Inflammatory macrophage treated with lipopolysaccharide for 4 hours (primary cell): ENCODE data around the gene PRTN3.
"Not testable (repeated sequence)": the region's sequence is repeated elsewhere in the genome, so short reads cannot be mapped to it uniquely, and the experiment has no call there.

ENCODE experiments used
- DNase-seq: peaks from one replicate; pipeline ENCODE4 v3.0.0-alpha.2; 2020

The PRTN3 gene

DNA sequence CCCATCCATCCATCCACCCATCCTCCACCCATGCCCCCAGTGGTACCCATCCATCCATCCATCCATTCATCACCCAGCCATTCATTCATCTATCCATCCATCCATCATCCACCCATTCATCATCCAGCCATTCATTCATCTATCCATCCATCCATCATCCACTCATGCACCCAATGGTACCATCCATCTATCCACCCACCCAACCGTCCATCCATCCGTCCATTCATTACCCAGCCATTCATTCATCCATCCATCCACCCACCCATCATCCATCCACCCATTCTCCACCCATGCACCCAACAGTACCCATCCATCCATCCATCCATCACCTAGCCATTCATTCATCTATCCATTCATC is 24.3 kb upstream of the PRTN3 start:
- no peak for DNase-seq

DNA sequence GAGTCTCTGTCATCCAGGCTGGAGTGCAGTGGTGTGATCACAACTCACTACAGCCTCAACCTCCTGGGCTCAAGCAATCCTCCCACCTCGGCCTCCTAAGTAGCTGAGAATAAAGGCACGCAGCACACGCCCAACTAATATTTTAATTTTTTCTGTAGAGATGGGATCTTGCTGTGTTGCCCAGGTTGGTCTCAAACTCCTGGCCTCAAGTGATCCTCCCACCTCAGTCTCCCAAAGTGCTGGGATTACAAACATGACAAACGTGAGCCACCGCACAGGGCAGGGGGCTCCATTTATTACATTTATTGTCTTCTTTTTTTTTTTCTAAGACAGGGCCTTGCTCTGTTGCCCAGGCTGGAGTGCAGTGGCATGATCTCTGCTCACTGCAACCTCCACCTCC is 20.6 kb upstream of the PRTN3 start:
- DNase-seq, result not testable (repeated sequence)

DNA sequence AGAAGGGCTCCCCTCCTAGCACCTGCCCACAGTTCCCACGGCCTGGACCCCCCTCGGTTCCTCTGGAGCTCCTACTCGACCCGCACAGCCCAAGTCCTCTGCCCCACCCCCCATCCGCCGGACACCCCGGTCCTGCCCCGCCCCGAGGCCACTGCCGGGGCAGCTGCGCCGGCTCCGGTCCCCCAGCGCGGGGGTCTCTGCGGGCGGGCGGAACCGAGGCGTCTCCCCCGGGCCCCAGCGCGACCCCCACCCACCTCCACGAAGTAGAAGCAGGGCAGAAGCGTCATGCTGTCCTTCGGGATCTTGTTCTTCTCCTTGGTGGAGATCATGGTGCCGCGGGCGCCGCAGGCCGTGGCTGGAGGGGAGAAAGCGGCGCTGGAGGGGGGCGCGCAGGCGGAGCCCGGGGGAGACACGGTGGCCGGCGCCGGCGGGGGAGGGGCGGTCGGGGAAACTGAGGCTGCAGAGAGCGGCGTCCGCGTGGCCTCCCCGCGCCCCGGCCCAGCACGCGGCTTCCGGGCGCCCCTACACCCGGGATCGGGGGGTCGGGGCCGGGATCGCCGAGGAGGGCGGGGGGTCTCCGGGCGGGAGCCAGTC is 19.5 kb upstream of the PRTN3 start:
- no peak for DNase-seq

DNA sequence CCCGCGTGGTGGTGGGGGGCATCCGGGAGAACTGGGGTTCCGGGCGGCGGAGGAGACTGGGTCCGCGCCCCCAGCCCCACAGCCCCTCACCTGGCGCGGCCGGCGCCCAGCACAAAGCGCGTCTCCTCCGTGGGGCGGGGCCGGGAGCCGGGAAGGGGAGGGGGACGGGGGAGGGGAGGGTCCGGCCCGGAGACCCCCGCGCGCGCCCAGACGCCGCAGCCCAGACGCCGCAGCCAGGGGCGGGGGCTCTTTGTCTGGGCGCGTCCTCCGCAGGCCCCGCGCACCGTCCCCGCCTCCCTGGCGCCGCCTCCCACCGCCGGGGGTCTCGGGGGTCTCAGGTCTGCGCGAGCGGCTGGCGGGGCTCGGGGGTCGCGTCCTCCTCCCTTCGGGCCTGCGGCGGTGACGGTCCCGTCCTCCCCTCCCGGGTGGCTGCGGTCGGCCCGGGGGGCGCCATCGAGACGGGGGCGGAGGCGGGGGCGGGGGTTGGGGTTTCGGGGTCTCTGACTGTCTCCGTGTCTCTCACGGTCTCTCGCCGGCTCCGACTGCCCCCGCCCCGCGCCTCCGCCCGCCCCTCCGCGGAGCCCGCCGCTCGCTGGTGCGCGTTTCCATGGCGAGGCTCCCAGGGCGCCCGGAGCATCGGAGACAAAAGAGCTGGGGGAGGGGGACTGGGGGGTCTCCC is 18.8 kb upstream of the PRTN3 start, which contains the start of gene PLPPR3:
TSS of gene PLPPR3 (minus strand) at position 131 of the 679 bp plus-strand sequence. CDS start 396 bp downstream, outside the sequence.
- no peak for DNase-seq

DNA sequence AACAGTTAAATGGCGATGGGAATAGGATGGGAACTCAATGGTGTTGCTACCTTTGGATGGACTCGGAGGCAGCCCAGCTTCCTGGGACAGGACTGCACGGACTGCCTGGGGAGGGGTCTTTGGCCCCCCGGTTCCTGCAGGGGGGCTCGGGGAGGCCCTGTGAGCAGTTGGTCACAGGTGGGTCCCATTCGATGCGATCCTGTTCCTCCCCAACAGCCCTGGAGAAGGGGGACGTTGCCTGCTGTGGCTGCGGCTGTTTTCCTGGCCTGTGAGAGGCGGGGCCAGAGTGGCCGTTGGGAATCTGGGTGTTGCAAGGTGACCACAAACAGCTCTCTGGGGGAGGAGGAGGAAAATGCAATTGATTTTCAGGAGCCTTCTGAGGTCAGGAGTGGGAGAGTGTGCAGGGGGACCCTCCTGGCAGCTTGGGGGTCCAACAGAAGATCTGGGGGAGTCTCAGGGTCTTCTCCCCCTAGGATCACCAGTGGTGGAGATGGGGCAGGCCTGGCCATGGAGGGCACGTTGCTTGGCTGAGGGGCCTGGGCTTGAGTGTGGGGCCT is 17.2 kb upstream of the PRTN3 start:
- DNase-seq, result no peak

DNA sequence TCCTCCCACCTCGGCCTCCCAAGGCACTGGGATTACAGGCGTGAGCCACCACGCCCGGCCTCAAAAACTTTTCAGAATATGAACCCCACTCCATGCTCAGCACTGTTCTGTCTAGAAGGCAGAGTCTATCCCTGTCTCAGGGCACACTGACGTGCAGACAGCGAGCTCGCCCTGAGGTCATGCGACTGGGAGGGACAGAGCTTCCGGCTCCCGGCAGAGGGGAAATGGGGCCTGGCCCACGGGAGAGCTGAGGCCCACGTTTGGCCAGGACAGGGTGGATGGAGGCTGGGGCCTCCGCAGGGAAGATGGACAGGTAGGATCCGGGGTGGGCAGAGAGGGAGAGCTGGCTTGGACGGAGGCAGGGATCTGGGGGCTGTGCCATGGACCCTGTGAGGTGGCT is 15.9 kb upstream of the PRTN3 start:
- DNase-seq, result peak; percentile 82

DNA sequence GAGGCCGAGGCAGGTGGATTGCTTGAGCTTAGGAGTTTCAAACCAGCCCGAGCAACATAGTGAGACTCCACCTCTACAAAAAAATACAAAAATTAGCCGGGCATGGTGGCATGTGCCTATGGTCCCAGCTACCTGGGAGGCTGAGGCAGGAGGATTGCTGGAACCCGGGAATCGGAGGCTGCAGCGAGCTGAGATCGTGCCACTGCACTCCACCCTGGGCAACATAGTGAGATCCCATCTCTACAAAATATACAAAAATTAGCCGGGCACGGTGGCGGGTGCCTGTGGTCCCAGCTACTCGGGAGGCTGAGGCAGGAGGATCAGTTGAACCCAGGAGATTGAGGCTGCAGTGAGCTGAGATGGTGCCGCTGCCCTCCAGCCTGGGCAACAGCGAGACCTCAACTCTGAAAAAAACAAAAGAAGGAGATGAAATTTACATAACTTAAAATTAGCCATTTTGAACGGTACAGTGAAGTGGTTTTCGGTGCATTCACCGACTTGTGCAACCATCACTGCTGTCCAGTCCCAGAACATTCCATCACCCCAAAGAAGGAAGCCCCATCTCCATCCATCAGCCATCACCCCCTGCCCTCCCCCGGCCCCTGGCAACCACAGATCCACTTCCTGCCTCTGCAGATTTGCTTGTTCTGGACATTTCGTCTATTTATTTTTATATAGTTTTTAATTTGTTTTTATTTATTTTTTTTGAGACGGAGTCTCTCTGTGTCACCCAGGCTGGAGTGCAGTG is 14.7 kb upstream of the PRTN3 start:
- DNase-seq, result peak; percentile 25

DNA sequence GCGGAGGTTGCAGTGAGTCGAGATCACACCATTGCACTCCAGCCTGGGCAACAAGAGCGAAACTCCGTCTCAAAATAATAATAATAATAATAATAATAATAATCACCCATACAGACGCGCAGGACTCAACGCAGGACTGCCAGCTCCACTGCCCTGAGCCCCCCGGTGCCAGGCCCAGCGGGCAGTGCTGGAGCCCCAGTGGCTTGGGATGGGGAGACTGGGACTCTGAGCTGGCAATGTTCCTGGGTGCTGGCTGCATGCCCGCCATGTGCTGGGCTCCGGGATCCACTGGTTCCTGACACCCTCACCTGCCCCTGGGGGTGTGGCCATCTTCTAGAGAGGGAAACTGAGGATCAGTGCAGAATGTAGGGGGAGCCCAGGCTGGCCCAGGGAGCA is 13.5 kb upstream of the PRTN3 start:
- no peak for DNase-seq

DNA sequence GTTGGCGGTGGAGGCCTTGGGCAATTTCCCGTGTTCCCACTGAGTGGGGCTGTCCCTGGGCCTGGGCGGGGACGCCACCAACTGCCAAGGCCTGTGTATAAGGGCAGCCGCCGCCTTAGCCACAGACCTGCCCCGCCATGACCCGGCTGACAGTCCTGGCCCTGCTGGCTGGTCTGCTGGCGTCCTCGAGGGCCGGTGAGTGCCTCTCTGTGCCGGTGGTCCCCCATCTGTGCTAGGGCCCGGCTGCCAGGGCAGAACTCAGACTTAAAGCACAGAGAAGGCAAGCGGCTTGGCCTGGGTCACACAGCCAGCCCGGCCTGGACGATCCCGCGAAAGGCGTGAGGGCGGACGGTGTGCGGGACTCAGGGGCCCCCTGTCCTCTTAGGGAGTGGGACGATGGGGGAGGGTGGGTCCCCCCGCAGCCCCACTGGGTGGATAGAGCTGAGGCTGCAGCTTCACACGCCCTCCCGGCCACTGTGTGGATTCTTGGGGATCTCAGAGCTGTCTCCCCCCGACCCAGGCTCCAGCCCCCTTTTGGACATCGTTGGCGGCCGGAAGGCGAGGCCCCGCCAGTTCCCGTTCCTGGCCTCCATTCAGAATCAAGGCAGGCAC is 13.0 kb upstream of the PRTN3 start, which contains the start of gene AZU1:
TSS of gene AZU1 (plus strand) at position 128 of the 612 bp plus-strand sequence. CDS start at position 138, 10 bp downstream.
- peak; percentile 88 for DNase-seq

DNA sequence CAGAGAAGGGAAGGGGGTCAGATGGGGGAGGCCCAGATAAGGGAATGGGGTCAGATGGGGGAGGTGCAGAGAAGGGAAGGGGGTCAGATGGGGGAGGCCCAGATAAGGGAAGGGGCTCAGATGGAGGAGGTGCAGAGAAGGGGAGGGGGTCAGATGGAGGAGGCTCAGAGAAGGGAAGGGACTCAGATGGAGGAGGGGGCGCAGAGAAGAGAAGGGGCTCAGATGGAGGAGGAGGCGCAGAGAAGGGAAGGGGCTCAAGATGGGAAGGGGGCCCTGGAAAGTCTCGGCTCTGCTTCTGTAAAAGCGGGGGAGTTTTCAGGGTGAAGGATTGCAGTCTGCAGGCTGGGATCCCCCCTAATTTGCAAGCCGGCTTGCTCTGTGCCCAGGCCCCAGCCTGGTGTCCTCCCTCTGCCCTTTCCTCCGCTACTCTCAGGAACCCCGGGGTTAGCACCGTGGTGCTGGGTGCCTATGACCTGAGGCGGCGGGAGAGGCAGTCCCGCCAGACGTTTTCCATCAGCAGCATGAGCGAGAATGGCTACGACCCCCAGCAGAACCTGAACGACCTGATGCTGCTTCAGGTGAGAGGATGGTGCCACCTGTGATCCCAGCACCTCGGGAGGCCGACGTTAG is 11.6 kb upstream of the PRTN3 start:
- no peak for DNase-seq

DNA sequence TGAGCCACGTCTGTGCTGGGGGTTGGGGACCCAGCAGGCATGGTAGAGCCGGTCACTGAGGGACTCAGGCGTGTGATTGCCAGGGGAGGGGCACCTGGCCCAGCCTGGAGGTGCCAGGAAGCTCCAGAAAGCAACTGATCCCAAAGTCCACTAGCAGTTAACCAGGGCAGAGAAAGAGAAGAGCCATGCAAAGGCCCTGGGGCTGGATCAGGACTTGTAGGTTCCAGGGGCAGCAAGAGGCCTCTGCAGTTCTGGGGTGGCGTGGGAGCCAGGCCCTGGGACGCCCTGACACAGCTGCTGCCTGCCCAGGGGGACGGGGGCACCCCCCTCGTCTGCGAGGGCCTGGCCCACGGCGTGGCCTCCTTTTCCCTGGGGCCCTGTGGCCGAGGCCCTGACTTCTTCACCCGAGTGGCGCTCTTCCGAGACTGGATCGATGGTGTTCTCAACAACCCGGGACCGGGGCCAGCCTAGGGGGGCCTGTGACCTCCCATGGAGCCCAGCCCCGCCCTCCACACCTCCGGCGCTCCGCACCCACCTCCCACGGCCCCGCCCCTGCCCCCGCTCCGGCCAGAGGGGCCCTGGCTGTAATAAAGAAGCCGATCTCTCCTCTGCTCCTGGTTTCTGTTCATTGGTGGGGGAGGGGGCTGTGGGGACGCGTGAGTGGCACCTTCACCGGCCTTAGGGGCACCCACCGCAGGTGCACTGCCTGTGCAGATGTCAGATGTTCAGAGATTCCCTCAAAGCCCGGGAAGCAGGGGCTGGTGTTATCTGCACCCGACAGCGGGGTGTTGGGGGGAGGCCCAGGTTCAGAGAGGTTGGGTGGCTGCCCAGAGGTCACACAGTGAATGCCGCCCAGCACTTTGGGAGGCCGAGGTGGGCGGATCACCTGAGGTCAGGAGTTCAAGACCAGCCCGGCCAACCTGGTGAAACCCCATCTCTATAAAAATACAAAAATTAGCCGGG is 9.1 kb upstream of the PRTN3 start:
- DNase-seq, result no peak

DNA sequence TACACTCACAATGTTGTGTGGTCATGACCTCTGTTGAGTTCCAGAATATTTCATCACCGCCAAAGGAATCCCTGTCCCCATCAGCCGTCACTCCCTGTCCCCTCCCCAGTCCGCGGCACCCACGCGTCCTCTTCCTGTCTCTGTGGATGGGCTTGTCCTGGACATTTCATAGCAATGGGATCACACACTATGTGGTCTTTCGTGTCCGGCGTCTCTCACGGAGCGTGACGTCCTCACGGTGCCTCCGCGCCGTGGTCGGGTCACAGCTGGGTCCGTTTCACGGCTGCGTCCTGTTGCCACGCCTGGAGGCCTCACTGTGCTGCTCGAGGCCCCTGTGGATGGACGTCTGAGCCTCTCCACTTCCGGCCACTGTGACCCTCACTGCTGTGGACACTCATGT is 6.6 kb upstream of the PRTN3 start:
- DNase-seq, result no peak

DNA sequence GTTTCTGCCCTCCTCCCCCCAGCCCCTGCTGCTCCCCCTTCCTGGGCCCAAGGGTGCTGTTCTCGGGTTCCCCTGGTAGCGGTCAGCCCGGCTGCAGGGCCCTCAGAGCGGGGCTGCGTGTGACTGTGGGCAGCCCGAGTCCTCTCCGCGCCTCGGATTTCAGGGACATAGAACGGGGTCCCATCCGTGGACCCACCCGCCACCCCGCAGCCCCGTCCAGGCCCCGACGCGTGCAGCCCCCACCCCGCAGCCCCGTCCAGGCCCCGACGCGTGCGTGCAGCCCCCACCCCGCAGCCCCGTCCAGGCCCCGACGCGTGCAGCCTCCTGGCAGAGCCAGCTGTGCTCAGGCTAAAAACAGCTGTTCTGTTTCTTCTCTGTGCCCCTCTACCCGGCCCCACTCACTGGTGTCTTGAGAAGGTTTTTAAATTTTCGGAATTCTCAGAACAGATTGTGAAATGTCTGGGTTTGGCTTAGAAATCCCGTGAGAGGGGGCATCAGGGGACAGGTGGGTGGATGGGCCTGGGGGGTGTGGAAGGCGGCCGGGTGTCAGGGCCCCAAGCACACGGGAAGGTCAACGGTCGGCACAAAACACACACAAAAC is 5.5 kb upstream of the PRTN3 start:
- DNase-seq, result no peak

DNA sequence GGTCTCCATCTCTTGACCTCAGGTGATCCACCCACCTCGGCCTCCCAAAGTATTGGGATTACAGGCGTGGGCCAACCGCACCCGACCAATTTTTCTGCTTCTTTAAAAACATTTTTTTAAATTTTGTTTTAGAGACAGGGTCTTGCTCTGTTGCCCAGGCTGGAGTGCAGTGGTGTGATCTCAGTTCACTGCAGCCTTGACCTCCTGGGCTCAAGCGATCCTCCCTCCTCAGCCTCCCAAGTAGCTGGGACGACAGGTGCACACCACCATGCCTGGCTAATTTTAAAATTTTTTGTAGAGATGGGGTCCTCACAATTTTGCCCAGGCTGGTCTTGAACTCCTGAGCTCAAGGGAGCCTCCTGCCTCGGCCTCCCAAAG is 2.0 kb downstream of the PRTN3 start:
- not testable (repeated sequence) for DNase-seq

DNA sequence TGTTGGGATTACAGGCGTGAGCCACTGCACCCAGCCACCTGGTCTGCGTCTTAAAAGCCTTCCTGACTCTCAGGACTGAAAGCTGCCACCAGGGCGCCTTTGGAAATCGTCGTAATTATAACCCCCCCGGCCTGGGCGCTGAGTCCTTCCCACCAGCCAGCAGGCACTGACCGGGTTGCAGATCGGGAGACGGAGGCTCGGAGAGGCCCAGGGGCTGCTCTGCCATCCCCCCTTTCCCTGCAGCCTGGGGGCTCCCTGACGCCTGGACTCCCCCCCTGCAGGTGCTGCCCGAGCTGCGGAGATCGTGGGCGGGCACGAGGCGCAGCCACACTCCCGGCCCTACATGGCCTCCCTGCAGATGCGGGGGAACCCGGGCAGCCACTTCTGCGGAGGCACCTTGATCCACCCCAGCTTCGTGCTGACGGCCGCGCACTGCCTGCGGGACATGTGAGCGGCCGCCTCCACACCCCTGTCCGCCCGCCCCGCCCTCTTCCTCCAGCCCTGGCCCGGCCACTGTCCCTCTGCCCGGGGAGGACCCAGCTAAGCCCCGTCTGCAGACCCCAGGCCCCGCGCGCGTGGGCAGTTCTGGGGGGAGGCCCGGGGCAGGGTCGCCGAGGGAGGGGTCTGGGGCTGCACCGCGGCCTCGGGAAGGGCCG is 2.5 kb downstream of the PRTN3 start:
- DNase-seq, result peak; percentile 24

DNA sequence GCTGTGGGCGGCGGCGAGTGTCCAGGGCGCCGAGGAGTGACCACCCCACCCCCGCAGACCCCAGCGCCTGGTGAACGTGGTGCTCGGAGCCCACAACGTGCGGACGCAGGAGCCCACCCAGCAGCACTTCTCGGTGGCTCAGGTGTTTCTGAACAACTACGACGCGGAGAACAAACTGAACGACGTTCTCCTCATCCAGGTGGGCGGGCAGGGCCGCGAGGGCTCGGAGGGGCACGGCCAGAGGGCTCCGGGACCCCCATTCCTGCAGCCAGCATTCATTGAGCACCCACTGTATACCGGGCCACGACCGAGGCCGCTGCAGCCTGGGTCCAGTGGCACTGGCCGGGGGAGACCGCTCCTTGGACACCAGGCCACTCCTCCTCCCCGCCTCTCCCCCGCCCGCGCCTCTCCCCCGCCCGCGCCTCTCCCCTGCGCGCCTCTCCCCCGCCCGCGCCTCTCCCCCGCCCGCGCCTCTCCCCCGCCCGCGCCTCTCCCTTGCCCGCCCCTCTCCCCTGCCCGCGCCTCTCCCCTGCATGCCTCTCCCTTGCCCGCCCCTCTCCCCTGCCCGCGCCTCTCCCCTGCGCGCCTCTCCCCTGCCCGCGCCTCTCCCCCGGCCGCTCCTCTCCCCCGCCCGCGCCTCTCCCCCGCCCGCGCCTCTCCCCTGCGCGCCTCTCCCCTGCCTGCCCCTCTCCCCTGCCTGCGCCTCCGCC is 3.2 kb downstream of the PRTN3 start:
- DNase-seq, result no peak

DNA sequence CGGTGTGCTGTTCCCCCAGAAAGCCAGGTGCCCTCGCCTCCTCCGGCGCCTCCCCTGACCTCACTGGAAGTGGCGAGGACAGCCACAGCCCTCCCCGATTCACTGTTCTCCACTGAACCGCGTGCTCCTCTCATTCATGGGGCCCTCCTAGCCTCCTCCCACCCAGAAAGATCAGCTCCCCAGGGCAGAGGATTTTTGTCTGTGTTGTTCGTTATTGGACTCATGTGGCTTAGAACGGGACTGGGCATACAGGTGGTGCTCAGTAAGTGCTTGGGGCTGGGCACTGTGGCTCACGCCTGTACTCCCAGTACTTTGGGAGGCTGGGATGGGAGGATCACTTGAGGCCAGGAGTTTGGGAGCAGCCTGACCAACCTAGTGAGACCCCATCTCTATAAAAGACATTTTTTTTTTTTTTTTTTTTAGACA is 3.8 kb downstream of the PRTN3 start:
- no peak for DNase-seq

DNA sequence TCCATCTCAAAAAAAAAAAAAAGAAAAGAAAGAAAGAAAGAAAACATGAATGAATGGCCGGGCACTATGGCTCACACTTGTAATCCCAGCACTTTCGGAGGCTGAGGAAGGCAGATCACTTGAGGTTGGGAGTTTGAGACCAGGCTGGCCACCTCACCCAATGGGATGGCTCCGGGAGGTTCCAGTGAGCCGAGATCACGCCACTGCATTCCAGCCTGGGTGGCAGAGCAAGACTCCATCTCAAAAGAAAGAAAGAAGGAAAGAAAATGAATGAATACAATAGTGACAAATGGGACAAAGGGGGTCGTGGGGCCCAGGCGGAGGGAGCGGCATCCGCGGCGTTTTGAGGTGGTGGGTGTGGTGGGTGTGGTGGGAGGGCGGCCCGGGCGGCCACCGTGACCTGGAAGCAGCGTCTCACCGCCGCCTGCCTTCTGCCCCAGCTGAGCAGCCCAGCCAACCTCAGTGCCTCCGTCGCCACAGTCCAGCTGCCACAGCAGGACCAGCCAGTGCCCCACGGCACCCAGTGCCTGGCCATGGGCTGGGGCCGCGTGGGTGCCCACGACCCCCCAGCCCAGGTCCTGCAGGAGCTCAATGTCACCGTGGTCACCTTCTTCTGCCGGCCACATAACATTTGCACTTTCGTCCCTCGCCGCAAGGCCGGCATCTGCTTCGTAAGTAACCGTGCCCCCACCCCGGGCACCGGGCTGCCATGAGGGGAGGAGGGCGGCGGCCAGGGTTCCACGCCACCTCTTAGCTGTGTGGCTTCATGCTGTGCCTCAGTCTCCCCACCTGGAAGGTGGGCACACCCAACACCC is 5.1 kb downstream of the PRTN3 start:
- no peak for DNase-seq

DNA sequence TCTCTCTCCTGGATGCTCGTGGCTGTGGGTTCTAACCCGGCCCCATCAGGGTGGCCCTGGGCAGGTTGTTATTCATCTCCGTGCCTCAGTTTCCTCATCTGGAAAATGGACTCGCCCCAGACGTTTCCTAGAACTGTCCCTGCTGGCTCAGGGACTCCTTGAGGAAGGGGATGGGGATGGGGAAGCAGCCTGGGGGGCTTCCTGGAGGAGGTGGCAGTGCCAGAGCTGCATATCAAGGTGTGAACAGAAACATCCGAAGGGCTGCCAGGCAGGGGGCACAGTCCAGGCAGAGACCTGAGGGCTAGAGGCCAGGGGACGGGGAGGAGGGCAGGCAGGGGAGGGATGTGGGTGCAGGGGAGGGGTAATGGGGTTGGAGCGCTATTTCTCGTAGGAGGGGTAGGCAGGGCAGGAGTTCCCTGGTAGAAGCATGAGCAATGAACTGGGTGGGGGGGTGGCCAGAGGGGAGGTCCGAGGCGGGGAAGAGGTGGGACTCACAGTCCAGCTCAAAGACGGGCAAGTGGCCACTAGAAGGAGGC is 7.7 kb downstream of the PRTN3 start:
- DNase-seq, result no peak
